GM12878 (cell line): Measurements from ENCODE around the gene GAREM2.

Experiments used
- ESRRA ChIP-seq: IDR thresholded peaks from 2 replicates; pipeline ENCODE4 v1.6.1; 2012; ENCODE audit warnings: mild to moderate bottlenecking, low read length, improper control_type of control experiment
- EZH2 ChIP-seq: IDR thresholded peaks from 2 replicates; pipeline ENCODE4 v1.6.1; 2012; ENCODE audit warnings: low read depth, mild to moderate bottlenecking, control low read depth, inconsistent platforms, low read length, borderline replicate concordance; ENCODE audit not compliant: control insufficient read depth
- MXI1 ChIP-seq: fragments of 150-350 bp; IDR thresholded peaks from 2 replicates; pipeline ENCODE4 v1.6.1; 2011; ENCODE audit warnings: low read depth, mild to moderate bottlenecking, inconsistent platforms, low read length, improper control_type of control experiment
- POLR2AphosphoS5 ChIP-seq: IDR thresholded peaks from 2 replicates; pipeline ENCODE4 v1.6.1; 2011; ENCODE audit warnings: mild to moderate bottlenecking, low read length, inconsistent platforms
- RAD51 ChIP-seq: fragments of 450-650 bp; IDR thresholded peaks from 2 replicates; pipeline ENCODE4 v1.6.1; 2016; ENCODE audit warnings: moderate library complexity, mild to moderate bottlenecking, inconsistent platforms
- RFX5 ChIP-seq: IDR thresholded peaks from 2 replicates; pipeline ENCODE4 v1.6.1; 2011; ENCODE audit warnings: low read depth, low read length, improper control_type of control experiment
- TF ChIP-seq, protein P1 (sequence below), 3 experiments: IDR thresholded peaks in 2 of 3; conservative IDR thresholded peaks in 1 of 3; 2 replicates each; pipeline ENCODE4 v1.5.1; 2011; ENCODE audit warnings: low read depth in 3 of 3, low read length in 3 of 3, mild to moderate bottlenecking in 3 of 3, control low read depth in 2 of 3, moderate library complexity in 2 of 3, inconsistent platforms in 1 of 3, mixed read lengths in 1 of 3; ENCODE audit not compliant: control insufficient read depth in 2 of 3, insufficient read depth in 1 of 3; ENCODE audit errors: extremely low read depth in 1 of 3
- TF ChIP-seq, protein P2 (sequence below): fragments of 450-650 bp; IDR thresholded peaks from 2 replicates; pipeline ENCODE4 v1.6.1; 2018; ENCODE audit warnings: borderline replicate concordance, mild to moderate bottlenecking; ENCODE audit not compliant: partially characterized antibody
- TF ChIP-seq, protein P3 (sequence below): fragments of 450-650 bp; IDR thresholded peaks from 2 replicates; pipeline ENCODE4 v1.6.1; 2018; ENCODE audit warnings: mild to moderate bottlenecking, low read depth, moderate library complexity; ENCODE audit not compliant: partially characterized antibody

DNA sequence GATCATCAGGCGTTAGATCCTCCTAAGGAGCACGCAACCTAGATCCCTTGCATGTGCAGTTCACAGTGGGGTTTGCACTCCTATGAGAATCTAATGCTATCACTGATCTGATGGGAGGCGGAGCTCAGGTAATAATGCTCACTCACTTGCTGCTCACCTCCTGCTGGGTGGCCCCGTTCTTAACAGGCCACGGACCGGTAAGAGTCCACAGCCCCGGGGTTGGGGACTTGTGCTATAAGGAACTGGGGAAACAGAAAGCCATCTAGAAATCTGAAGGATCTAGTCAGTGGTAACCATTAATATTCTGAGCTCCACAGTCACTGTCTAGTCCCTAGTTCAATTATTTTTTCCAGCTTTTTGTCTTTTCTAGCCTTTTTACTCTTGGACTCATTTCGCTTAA is 44.7 kb upstream of the GAREM2 start:
- TF ChIP-seq, protein P1, sequence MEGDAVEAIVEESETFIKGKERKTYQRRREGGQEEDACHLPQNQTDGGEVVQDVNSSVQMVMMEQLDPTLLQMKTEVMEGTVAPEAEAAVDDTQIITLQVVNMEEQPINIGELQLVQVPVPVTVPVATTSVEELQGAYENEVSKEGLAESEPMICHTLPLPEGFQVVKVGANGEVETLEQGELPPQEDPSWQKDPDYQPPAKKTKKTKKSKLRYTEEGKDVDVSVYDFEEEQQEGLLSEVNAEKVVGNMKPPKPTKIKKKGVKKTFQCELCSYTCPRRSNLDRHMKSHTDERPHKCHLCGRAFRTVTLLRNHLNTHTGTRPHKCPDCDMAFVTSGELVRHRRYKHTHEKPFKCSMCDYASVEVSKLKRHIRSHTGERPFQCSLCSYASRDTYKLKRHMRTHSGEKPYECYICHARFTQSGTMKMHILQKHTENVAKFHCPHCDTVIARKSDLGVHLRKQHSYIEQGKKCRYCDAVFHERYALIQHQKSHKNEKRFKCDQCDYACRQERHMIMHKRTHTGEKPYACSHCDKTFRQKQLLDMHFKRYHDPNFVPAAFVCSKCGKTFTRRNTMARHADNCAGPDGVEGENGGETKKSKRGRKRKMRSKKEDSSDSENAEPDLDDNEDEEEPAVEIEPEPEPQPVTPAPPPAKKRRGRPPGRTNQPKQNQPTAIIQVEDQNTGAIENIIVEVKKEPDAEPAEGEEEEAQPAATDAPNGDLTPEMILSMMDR (IDR thresholded peaks at IDR 0.05 in 2 of 3, conservative IDR thresholded peaks at IDR 0.05 in 1 of 3; ENCODE audit: control insufficient read depth in 2 of 3, extremely low read depth in 1 of 3, insufficient read depth in 1 of 3, low read depth in 3 of 3, low read length in 3 of 3): no peak
- no peak for TF ChIP-seq EZH2
- TF ChIP-seq MXI1: no peak
- TF ChIP-seq, protein P2, sequence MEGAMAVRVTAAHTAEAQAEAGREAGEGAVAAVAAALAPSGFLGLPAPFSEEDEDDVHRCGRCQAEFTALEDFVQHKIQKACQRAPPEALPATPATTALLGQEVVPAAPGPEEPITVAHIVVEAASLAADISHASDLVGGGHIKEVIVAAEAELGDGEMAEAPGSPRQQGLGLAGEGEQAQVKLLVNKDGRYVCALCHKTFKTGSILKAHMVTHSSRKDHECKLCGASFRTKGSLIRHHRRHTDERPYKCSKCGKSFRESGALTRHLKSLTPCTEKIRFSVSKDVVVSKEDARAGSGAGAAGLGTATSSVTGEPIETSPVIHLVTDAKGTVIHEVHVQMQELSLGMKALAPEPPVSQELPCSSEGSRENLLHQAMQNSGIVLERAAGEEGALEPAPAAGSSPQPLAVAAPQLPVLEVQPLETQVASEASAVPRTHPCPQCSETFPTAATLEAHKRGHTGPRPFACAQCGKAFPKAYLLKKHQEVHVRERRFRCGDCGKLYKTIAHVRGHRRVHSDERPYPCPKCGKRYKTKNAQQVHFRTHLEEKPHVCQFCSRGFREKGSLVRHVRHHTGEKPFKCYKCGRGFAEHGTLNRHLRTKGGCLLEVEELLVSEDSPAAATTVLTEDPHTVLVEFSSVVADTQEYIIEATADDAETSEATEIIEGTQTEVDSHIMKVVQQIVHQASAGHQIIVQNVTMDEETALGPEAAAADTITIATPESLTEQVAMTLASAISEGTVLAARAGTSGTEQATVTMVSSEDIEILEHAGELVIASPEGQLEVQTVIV: no peak
- TF ChIP-seq RAD51: no peak
- no peak for TF ChIP-seq POLR2AphosphoS5
- no peak for TF ChIP-seq ESRRA
- TF ChIP-seq RFX5: no peak
- TF ChIP-seq, protein P3, sequence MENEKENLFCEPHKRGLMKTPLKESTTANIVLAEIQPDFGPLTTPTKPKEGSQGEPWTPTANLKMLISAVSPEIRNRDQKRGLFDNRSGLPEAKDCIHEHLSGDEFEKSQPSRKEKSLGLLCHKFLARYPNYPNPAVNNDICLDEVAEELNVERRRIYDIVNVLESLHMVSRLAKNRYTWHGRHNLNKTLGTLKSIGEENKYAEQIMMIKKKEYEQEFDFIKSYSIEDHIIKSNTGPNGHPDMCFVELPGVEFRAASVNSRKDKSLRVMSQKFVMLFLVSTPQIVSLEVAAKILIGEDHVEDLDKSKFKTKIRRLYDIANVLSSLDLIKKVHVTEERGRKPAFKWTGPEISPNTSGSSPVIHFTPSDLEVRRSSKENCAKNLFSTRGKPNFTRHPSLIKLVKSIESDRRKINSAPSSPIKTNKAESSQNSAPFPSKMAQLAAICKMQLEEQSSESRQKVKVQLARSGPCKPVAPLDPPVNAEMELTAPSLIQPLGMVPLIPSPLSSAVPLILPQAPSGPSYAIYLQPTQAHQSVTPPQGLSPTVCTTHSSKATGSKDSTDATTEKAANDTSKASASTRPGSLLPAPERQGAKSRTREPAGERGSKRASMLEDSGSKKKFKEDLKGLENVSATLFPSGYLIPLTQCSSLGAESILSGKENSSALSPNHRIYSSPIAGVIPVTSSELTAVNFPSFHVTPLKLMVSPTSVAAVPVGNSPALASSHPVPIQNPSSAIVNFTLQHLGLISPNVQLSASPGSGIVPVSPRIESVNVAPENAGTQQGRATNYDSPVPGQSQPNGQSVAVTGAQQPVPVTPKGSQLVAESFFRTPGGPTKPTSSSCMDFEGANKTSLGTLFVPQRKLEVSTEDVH: no peak
